NOMO-1 (cell line): Measurements from ENCODE around the gene FOXI2.

Experiments used
- DNase-seq, 2 experiments: peaks; one replicate each; lab custom pipeline; 2025; ENCODE audit not compliant: unreplicated experiment in 2 of 2; lab: John Stamatoyannopoulos, UW

FOXI2 gene

DNA sequence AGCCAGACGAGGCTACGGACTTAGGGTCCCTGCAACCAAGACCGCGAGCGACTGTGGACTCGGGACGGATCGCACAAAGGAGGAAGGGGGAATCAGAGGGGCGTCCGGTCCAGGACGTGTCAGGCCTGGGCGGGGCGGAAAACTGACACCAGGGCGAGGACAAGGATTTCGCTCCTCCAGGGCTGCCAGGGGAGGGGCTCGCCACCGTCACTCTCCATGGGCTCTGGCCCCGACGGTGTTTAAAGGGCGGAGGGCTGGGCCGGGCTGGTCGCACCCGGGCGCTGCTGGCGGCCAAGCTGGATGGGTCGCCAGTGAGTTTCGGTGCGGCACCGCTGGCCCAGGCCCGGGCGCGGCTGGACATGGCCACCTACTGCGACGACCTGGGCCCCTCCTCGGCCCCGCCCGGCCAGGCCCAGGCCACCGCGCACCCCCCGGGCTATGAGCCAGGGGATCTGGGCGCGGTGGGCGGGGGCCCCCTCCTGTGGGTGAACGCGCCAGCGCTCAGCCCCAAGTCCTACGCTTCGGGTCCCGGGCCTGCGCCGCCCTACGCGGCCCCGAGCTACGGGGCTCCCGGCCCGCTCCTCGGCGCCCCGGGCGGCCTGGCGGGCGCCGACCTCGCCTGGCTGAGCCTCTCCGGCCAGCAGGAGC is at the start of gene FOXI2:
Gene FOXI2, plus strand, starts transcription at position 271 of the 648 bp plus-strand sequence. Its CDS starts 89 bp downstream, at position 360.
- DNase-seq = no peak

DNA sequence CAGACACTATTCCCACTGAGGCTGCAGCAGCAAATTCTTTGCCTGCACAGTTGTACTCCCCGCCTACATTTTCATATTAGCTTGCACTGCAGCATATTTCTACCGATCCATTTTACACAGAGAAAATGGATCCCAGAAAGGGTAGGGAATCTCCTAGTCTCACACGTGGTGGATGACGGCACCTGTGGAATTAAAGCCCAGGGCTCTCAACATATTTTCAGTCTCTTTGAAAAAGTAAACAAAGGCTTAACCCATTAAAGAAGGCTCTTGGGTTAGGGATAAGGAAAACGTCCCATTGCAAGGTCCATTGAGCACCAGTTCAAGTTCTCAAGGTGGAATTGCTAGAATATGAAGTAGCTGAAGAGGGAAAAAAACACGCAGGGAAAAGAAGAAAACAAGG is 49.4 kb upstream of the FOXI2 start:
- no peak for DNase-seq

GRCh38 chr10:127690176-127690835 is 46.7 kb upstream of the FOXI2 start:
- no peak for DNase-seq

GRCh38 chr10:127694580-127695193 is 42.3 kb upstream of the FOXI2 start:
- DNase-seq = peak; percentile 0 to 19

DNA sequence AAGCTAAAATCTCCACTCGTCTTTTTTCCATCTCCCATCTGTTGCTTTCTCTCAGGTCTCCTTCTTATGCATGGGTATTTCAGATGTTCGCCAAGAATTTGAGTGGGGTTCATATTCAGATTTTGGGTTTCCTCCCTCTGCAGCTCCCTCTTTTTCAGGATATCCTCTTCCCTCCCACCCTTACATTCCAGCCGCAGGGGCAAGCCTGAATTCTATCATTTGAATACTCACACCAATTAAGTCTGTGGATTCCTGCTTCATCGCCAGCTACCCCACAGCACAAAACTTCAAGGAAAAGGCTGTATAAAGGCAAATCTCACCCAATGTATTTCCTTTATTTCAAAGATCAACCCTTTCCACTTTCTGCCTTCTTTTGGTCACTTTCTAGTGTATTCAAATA is 41.6 kb upstream of the FOXI2 start:
- no peak for DNase-seq

- DNase-seq = no peak
Observed at GRCh38 chr10:127698886-127699285, 38.1 kb upstream of the FOXI2 start.

- no peak for DNase-seq
Observed at GRCh38 chr10:127699311-127699710, 37.7 kb upstream of the FOXI2 start.

DNA sequence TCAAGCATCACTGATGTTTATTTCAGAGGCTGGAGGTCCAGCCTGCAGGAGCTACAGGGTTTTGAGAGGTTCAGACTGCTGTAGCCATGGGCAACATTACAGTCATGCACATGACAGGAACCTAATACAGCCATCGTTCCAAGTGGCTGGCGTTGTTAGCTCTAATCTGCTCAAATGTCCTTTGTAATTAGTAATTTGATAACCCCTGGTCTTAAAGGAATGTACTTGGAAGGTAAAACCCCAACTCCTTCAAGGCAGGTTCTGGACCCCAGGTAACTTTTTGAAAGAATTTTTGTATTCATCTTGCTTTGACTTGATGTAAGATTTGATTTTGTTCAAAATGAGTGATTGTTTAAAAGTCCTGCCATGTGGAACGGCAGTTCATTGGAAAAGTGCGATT is 34.7 kb upstream of the FOXI2 start:
- no peak for DNase-seq

- DNase-seq = no peak
Observed at GRCh38 chr10:127715249-127715648, 21.7 kb upstream of the FOXI2 start.

DNA sequence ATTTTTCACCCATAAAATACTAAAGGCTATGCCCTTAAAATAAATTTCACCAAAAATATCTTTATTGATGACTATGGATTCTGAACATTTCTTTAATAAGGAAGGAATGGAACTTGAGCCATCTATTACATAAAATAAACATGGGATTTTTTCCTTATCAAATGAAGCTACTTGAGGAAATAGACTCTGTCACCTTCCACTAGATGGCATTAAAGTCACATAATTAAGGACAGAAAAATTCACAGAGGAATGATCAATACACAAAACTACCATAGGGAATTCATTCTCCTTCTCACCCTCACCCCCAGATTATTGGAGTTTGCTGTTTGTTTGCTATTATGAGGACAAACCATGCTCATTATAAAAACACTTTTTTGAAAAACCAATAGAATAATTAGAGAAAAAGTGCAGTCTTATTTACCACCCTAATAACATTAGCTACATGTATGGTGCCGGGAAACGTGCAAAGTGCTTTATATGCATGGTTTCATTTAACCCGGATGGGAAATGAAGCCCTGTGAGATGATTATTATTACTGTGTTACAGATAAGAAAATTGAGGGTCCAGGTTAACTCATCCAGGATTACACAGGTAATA is 21.1 kb upstream of the FOXI2 start:
- no peak for DNase-seq

DNA sequence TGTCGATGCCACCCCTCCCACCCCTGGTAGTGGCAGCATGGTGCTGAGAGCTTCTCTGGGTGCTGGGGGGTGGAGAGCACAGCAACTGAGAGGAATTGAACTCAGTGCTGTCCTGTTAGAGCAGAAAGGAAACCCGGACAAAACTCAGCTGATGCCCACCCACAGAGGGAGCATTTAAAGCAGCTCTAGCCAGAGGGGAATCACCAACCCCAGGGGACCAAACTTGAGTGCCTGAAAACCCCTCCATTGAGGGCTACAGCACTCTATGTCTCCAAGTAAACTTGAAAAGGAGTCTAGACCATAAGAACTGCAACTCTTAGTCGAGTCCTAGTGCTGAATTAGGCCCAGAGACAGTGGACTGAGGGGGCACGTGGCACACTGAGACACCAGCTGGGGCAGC is 16.8 kb upstream of the FOXI2 start:
- DNase-seq = no peak

DNA sequence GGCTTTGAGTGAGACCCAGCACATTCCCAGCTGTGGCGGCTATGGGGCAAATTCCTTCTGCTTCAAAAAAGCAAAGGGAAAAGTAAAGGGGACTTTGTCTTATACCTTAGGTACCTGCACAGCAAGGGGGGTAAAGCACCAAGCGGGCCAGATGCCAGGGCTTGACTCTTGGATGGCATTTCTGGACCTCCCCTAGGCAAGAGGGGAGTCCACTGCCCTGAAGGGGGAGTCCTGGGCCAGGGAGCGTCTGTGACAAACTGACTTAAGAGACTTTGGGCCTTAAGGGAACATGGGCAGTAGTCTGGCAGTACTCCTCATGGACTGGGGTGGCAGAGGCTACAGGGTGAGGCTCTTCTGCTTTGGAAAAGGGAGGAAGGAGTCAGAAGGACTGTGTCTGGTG is 16.1 kb upstream of the FOXI2 start:
- no peak for DNase-seq

- no peak for DNase-seq
Observed at GRCh38 chr10:127734753-127735152, 2.2 kb upstream of the FOXI2 start.

GRCh38 chr10:127735156-127735555 is 1.8 kb upstream of the FOXI2 start:
- DNase-seq = no peak

DNA sequence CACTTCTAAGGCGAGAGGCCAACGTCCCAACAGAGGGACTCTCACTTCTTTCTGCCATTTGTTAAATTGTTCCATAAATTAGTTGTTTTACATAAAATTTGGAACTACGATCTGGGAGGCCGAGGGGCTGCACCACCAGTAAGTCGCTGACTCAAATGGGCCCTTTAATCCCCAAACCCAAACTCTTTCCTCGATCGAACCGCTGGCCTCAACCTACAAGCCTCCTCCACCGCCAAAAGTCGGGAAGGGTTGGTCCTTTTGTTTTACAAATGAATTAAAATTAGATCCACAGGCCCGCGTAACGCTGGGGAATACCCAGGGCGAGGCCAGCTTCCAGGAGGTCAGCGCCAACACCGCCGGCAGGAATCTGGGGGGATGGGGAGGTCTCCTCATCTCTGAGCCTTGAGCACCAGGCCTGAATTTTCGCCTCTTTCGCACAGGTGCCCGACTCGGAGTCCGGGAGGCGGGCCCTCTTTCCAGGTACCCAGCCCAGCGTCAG is 1.2 kb upstream of the FOXI2 start:
- no peak for DNase-seq

- DNase-seq = no peak
Observed at GRCh38 chr10:127736222-127736914, 617 bp upstream of the FOXI2 start.

DNA sequence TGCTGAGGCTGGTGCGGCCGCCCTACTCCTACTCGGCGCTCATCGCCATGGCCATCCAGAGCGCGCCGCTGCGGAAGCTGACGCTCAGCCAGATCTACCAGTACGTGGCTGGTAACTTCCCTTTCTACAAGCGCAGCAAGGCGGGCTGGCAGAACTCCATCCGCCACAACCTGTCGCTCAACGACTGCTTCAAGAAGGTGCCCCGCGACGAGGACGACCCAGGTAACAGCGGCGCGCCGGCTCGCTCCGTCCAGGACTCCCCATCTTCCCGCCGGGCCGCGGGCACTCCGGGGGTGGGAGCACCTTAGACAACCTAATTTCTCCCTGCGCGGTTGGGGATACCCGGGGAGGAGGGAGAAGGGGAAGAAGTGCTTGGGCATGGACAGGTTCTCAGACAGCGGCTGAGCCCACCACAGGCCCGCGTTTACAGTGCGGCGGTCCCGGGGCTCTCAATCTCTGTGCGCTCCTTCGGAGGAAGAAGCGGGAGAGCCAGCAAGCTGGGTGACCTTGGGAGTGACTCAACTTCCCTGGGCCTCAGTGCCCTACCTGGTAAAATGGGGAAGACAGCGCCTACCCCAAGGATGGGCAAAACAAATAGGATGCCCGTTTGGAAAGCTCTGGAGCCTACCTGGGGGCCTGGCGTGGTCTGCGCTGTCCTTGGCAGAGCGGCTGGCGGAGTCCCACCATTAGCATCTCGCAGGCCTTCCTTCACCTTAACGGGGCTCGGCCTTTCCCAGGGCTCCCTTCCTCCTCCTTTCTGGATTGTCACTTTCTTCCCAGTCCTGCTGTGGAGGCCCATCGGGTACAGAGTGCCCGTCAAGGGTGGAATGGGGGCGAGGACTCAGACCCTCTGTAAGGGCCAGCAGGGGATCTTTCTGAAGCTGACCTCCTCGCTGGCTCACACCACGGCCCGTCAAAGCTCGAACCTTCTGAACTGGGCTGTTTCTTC is 852 bp downstream of the FOXI2 start:
- no peak for DNase-seq

- DNase-seq = no peak
Observed at GRCh38 chr10:127738512-127739424, 1.8 kb downstream of the FOXI2 start.

GRCh38 chr10:127739908-127740307 is 2.9 kb downstream of the FOXI2 start:
- DNase-seq = no peak
